ENCODE data around the gene FZR1. TPM values are rescaled to one million over a fixed set of nuclear protein-coding genes. Genes with fewer than 3 reads are reported as not detected.
A peak's percentile ranks its signal among the peaks of the same experiment; 100 is the strongest.

Gene FZR1
- total and polyA plus RNA-seq, 2 of the 13 experiments (the other 11 are each of a cell fraction or from before 2014, with no cell fraction given) = 29.0 to 30.8 TPM

- no peak for TF ChIP-seq CEBPZ (IDR thresholded peaks at IDR 0.05; ENCODE audit: low read length)
- no peak; the same call in 1 of the 2 replicates for TF ChIP-seq ZNF180 (CRISPR knock-in tag; IDR thresholded peaks at IDR 0.05; ENCODE audit: borderline replicate concordance, low read depth)
- peak; percentile 58; the same call in 1 of the 2 replicates for TF ChIP-seq GFI1 (CRISPR knock-in tag; IDR thresholded peaks at IDR 0.05; ENCODE audit: borderline replicate concordance)
- TF ChIP-seq ZNF253 (CRISPR knock-in tag; IDR thresholded peaks at IDR 0.05; ENCODE audit: borderline replicate concordance) = peak; percentile 93; the same call in 1 of the 2 replicates
- TF ChIP-seq TP53 (CRISPR knock-in tag; conservative IDR thresholded peaks at IDR 0.05) = no peak
- peak; percentile 78 for TF ChIP-seq ZBTB2 (CRISPR knock-in tag; IDR thresholded peaks at IDR 0.05; ENCODE audit: low read depth)
- no peak for TF ChIP-seq ZNF468 (CRISPR knock-in tag; IDR thresholded peaks at IDR 0.05)
- peak; percentile 54; the same call in 1 of the 2 replicates for TF ChIP-seq ZKSCAN5 (CRISPR knock-in tag; IDR thresholded peaks at IDR 0.05)
- no peak for TF ChIP-seq NPAS2 (CRISPR knock-in tag; IDR thresholded peaks at IDR 0.05; ENCODE audit: borderline replicate concordance)
- TF ChIP-seq TFDP2 (CRISPR knock-in tag; IDR thresholded peaks at IDR 0.05) = peak; percentile 76
- TF ChIP-seq ZNF224 (CRISPR knock-in tag; IDR thresholded peaks at IDR 0.05) = no peak
- peak; percentile 73; the same call in 1 of the 2 replicates for TF ChIP-seq SNAPC4 (CRISPR knock-in tag; IDR thresholded peaks at IDR 0.05)
- no peak for TF ChIP-seq SNAPC2 (CRISPR knock-in tag; IDR thresholded peaks at IDR 0.05)
- no peak; the same call in 1 of the 2 replicates for TF ChIP-seq NAIF1 (CRISPR knock-in tag; IDR thresholded peaks at IDR 0.05; ENCODE audit: borderline replicate concordance)
- TF ChIP-seq FIP1L1 (IDR thresholded peaks at IDR 0.05; ENCODE audit: borderline replicate concordance, insufficient read depth, low read depth, low read length) = no peak
- TF ChIP-seq ZNF891 (CRISPR knock-in tag; IDR thresholded peaks at IDR 0.05) = peak; percentile 84; the same call in 1 of the 2 replicates
Measured at GRCh38 chr19:3500429-3501101, 5.5 kb upstream of the FZR1 start, which contains the start of gene DOHH (continued).

Data from HepG2 (cell line).